H9 (cell line): ENCODE data around the gene PPP2R2B. TPM values are rescaled to one million over a fixed set of nuclear protein-coding genes. Genes with fewer than 3 reads are reported as not detected.

Source experiments
- DNase-seq: peaks from one replicate; pipeline ENCODE4 v3.0.0-alpha.2; 2017
- H2AFZ ChIP-seq: one replicate; pipeline ENCODE4 v1.6.1; 2013; ENCODE audit warnings: mild to moderate bottlenecking, low read length, control low read depth, moderate library complexity
- H2AK5ac ChIP-seq: 2 replicates; pipeline ENCODE4 v1.6.1; 2013; ENCODE audit warnings: low read length, control low read depth, mixed read lengths; ENCODE audit not compliant: insufficient read length
- H2BK120ac ChIP-seq: one replicate; pipeline ENCODE4 v1.6.1; 2013; ENCODE audit warnings: low read depth, mild to moderate bottlenecking, low read length, control low read depth, inconsistent platforms; ENCODE audit not compliant: poor library complexity, severe bottlenecking
- H2BK12ac ChIP-seq: 2 replicates; pipeline ENCODE4 v1.6.1; 2013; ENCODE audit warnings: low read length, control low read depth, mixed read lengths, low read depth; ENCODE audit not compliant: insufficient read length
- H2BK15ac ChIP-seq: 2 replicates; pipeline ENCODE4 v1.6.1; 2013; ENCODE audit warnings: low read depth, low read length, control low read depth
- H2BK20ac ChIP-seq: one replicate; pipeline ENCODE4 v1.6.1; 2013; ENCODE audit warnings: low read depth, mild to moderate bottlenecking, low read length, control low read depth, inconsistent platforms; ENCODE audit not compliant: poor library complexity, severe bottlenecking
- H2BK5ac ChIP-seq: 2 replicates; pipeline ENCODE4 v1.6.1; 2013; ENCODE audit warnings: low read length, control low read depth, mixed read lengths; ENCODE audit not compliant: insufficient read length
- H3K14ac ChIP-seq: 2 replicates; pipeline ENCODE4 v1.6.1; 2013; ENCODE audit warnings: low read length, control low read depth; ENCODE audit not compliant: insufficient read depth
- H3K18ac ChIP-seq: 2 replicates; pipeline ENCODE4 v1.6.1; 2013; ENCODE audit warnings: low read depth, mild to moderate bottlenecking, mixed read lengths, low read length, control low read depth; ENCODE audit not compliant: insufficient read length
- H3K23ac ChIP-seq: 2 replicates; pipeline ENCODE4 v1.6.1; 2013; ENCODE audit warnings: low read length, control low read depth, mixed read lengths, low read depth; ENCODE audit not compliant: insufficient read length
- H3K23me2 ChIP-seq: 2 replicates; pipeline ENCODE4 v1.6.1; 2013; ENCODE audit warnings: low read depth, mild to moderate bottlenecking, mixed read lengths, low read length, control low read depth; ENCODE audit not compliant: insufficient read length, poor library complexity, severe bottlenecking
- H3K27ac ChIP-seq: 2 replicates; pipeline ENCODE4 v1.5.1; 2013; ENCODE audit warnings: low read length, control low read depth, mixed read lengths, low read depth; ENCODE audit not compliant: insufficient read length
- H3K27me3 ChIP-seq: 2 replicates; pipeline ENCODE4 v1.6.1; 2013; ENCODE audit warnings: low read length, control low read depth, inconsistent platforms; ENCODE audit not compliant: insufficient read depth
- H3K4ac ChIP-seq: 2 replicates; pipeline ENCODE4 v1.6.1; 2013; ENCODE audit warnings: low read depth, mild to moderate bottlenecking, control low read depth, inconsistent platforms, low read length, moderate library complexity
- H3K4me1 ChIP-seq: 2 replicates; pipeline ENCODE4 v1.6.1; 2013; ENCODE audit warnings: low read length, control low read depth, inconsistent platforms; ENCODE audit not compliant: insufficient read depth
- H3K4me2 ChIP-seq: 2 replicates; pipeline ENCODE4 v1.6.1; 2013; ENCODE audit warnings: low read length, control low read depth, mixed read lengths; ENCODE audit not compliant: insufficient read length, insufficient read depth
- H3K56ac ChIP-seq: 2 replicates; pipeline ENCODE4 v1.6.1; 2013; ENCODE audit warnings: low read depth, mild to moderate bottlenecking, mixed read lengths, low read length, control low read depth; ENCODE audit not compliant: insufficient read length
- H3K79me1 ChIP-seq: 2 replicates; pipeline ENCODE4 v1.6.1; 2013; ENCODE audit warnings: low read depth, mild to moderate bottlenecking, moderate library complexity, low read length, control low read depth, inconsistent platforms; ENCODE audit not compliant: insufficient read depth, poor library complexity, severe bottlenecking
- H3K79me2 ChIP-seq: 2 replicates; pipeline ENCODE4 v1.6.1; 2013; ENCODE audit warnings: low read length, control low read depth, inconsistent platforms; ENCODE audit not compliant: insufficient read depth
- H3K9ac ChIP-seq: 2 replicates; pipeline ENCODE4 v1.6.1; 2013; ENCODE audit warnings: low read length, control low read depth, mixed read lengths; ENCODE audit not compliant: insufficient read length; ENCODE audit errors: extremely low read depth
- H3K9me3 ChIP-seq: one replicate; pipeline ENCODE4 v1.6.1; 2013; ENCODE audit warnings: low read depth, low read length, inconsistent platforms; ENCODE audit not compliant: control insufficient read depth
- H3T11ph ChIP-seq: one replicate; pipeline ENCODE4 v1.6.1; 2013; ENCODE audit warnings: mild to moderate bottlenecking, low read length, control low read depth, inconsistent platforms
- H4K20me1 ChIP-seq: one replicate; pipeline ENCODE4 v1.6.1; 2013; ENCODE audit not compliant: control insufficient read depth, insufficient read length, insufficient read depth
- H4K5ac ChIP-seq: 2 replicates; pipeline ENCODE4 v1.6.1; 2013; ENCODE audit warnings: low read depth, mild to moderate bottlenecking, mixed read lengths, low read length, control low read depth; ENCODE audit not compliant: insufficient read length
- H4K8ac ChIP-seq: replicated peaks from 2 replicates; pipeline ENCODE4 v1.6.1; 2013; ENCODE audit warnings: low read length, control low read depth, mixed read lengths, low read depth; ENCODE audit not compliant: insufficient read length
- H4K91ac ChIP-seq: 2 replicates; pipeline ENCODE4 v1.6.1; 2013; ENCODE audit warnings: low read depth, mild to moderate bottlenecking, moderate library complexity, mixed read lengths, low read length, control low read depth; ENCODE audit not compliant: insufficient read length
- H3K27ac Mint-ChIP-seq, 3 experiments: 2 replicates in 2 of 3; 3 replicates in 1 of 3; pipeline ENCODE4 v1.8.0; 2020 to 2021; ENCODE audit warnings: mixed read lengths in 3 of 3, mild to moderate bottlenecking in 1 of 3, moderate library complexity in 1 of 3
- H3K27me3 Mint-ChIP-seq: 2 replicates; pipeline ENCODE4 v1.8.0; 2021; ENCODE audit warnings: low read depth, mild to moderate bottlenecking, moderate library complexity, mixed read lengths
- H3K36me3 Mint-ChIP-seq, 3 experiments: 2 replicates in 2 of 3; 3 replicates in 1 of 3; pipeline ENCODE4 v1.8.0; 2020 to 2021; ENCODE audit warnings: low read depth in 3 of 3, mixed read lengths in 3 of 3; ENCODE audit not compliant: insufficient read depth in 1 of 3
- H3K4me1 Mint-ChIP-seq, 2 experiments: 2 replicates each; pipeline ENCODE4 v1.8.0; 2020; ENCODE audit warnings: mixed read lengths in 2 of 2
- H3K4me3 Mint-ChIP-seq, 2 experiments: 2 replicates in 1 of 2; 3 replicates in 1 of 2; pipeline ENCODE4 v1.8.0; 2020 to 2021; ENCODE audit warnings: mild to moderate bottlenecking in 2 of 2, mixed read lengths in 2 of 2, moderate library complexity in 1 of 2
- H3K9me3 Mint-ChIP-seq, 2 experiments: 2 replicates in 1 of 2; 3 replicates in 1 of 2; pipeline ENCODE4 v1.8.0; 2020; ENCODE audit warnings: mild to moderate bottlenecking in 2 of 2, mixed read lengths in 2 of 2, moderate library complexity in 1 of 2
- CTCF ChIP-seq: fragments of 200-600 bp; sonication (generic); conservative IDR thresholded peaks from 3 replicates; pipeline ENCODE4 v1.8.0; 2021; ENCODE audit warnings: antibody characterized with exemption, mild to moderate bottlenecking
- WGBS: extraction: QIAGEN DNeasy Blood & Tissue Kit; methylation state at CpG from one replicate; pipeline ENCODE4 v1.1.7; 2013; ENCODE audit warnings: missing lambda C conversion rate, low lambda C conversion rate, mixed read lengths; ENCODE audit not compliant: insufficient read length; ENCODE audit errors: extremely low coverage; 5-methylcytosine and 5-hydroxymethylcytosine counted together
- total RNA-seq: library from RNA; stranded (reverse); gene quantifications from 2 replicates; pipeline ENCODE4 v1.2.1, GENCODE V29; 2021

Gene PPP2R2B
- total RNA-seq, 1 experiment from 2014 or later: 14.3 TPM

- no peak overlapping the region for H2AK5ac ChIP-seq
- no peak overlapping the region for H3K9ac ChIP-seq
- no peak overlapping the region for H4K5ac ChIP-seq
- H4K8ac ChIP-seq: no peak overlapping the region
- H3K27ac ChIP-seq: no peak overlapping the region
- WGBS: no CpG with 5 or more reads among the region's 3 CpGs
- H2AFZ ChIP-seq: no peak overlapping the region
- H3K18ac ChIP-seq: no peak overlapping the region
- no peaks in the 10 kb centered on the region for H3K9me3 ChIP-seq
- TF ChIP-seq CTCF: no peak
- H3K4me2 ChIP-seq: no peak overlapping the region
- no peak for DNase-seq
- no peak overlapping the region for H4K91ac ChIP-seq
- H2BK15ac ChIP-seq: no peak overlapping the region
- no peak overlapping the region for H2BK120ac ChIP-seq
- H3K4me1 Mint-ChIP-seq: peaks cover 14 to 16% of the 10 kb centered on the region in 2 experiments
- H3K14ac ChIP-seq: no peak overlapping the region
- H3K23me2 ChIP-seq: no peaks in the 10 kb centered on the region
- H3K9me3 Mint-ChIP-seq: peaks cover 12% of the 10 kb centered on the region in 2 experiments
- H3K27me3 Mint-ChIP-seq: no peaks in the 10 kb centered on the region
- peaks cover 8 to 21% (median 18%) of the 10 kb centered on the region in 3 experiments for H3K36me3 Mint-ChIP-seq
- no peaks in the 10 kb centered on the region for H3K79me1 ChIP-seq
- no peak overlapping the region for H3T11ph ChIP-seq
- H3K4ac ChIP-seq: no peak overlapping the region
- H2BK12ac ChIP-seq: no peak overlapping the region
- no peak overlapping the region for H3K56ac ChIP-seq
- H3K27ac Mint-ChIP-seq: 0 out of 7 replicates have a peak overlapping the region, but pooled peaks of 1 of the 3 experiments have one; percentile 36
- H4K20me1 ChIP-seq: no peaks in the 10 kb centered on the region
- H2BK20ac ChIP-seq: no peak overlapping the region
- H3K79me2 ChIP-seq: no peaks in the 10 kb centered on the region
- H3K4me1 ChIP-seq: no peaks in the 10 kb centered on the region; the same call in 1 of the 2 replicates
- H3K27me3 ChIP-seq: no peaks in the 10 kb centered on the region
- H2BK5ac ChIP-seq: no peak overlapping the region
- H3K4me3 Mint-ChIP-seq: no peak overlapping the region
- no peak overlapping the region for H3K23ac ChIP-seq
These were observed 127.5 kb downstream of the PPP2R2B start for GRCh38 chr5:146751054-146751453.
